GM18867 (cell line): ENCODE results near the gene IWS1.
"Not testable (repeated sequence)": the region's sequence is repeated elsewhere in the genome, so short reads cannot be mapped to it uniquely, and the experiment has no call there.

Experiments
- ATAC-seq: cut with Tn5 transposase; IDR thresholded peaks from one replicate; pipeline ENCODE4 v1.9.1; 2021; ENCODE audit warnings: mild to moderate bottlenecking, moderate library complexity; ENCODE audit not compliant: unreplicated experiment

IWS1 gene

GRCh38 chr2:127530245-127531140, 4.2 kb upstream of the IWS1 start:
- ATAC-seq: no peak

GRCh38 chr2:127529416-127529815, 3.1 kb upstream of the IWS1 start:
- ATAC-seq: not testable (repeated sequence)

GRCh38 chr2:127528487-127528886, 2.2 kb upstream of the IWS1 start:
- no peak for ATAC-seq

- ATAC-seq: peak; percentile 7
These were observed 914 bp upstream of the IWS1 start for GRCh38 chr2:127527001-127527804.

GRCh38 chr2:127525691-127526131, 578 bp downstream of the IWS1 start:
- no peak for ATAC-seq

- ATAC-seq: not testable (repeated sequence)
These were observed 2.0 kb downstream of the IWS1 start for GRCh38 chr2:127524198-127524834.

- ATAC-seq: no peak
These were observed 2.9 kb downstream of the IWS1 start for GRCh38 chr2:127523269-127523939.

- no peak for ATAC-seq
These were observed 5.9 kb downstream of the IWS1 start for GRCh38 chr2:127520424-127520823.

GRCh38 chr2:127517465-127517864, 8.8 kb downstream of the IWS1 start:
- no peak for ATAC-seq

GRCh38 chr2:127516041-127516762, 10.1 kb downstream of the IWS1 start:
- ATAC-seq: no peak

- no peak for ATAC-seq
These were observed 10.8 kb downstream of the IWS1 start for GRCh38 chr2:127515383-127515915.

- no peak for ATAC-seq
These were observed 11.8 kb downstream of the IWS1 start for GRCh38 chr2:127514485-127514884.

- no peak for ATAC-seq
These were observed 12.2 kb downstream of the IWS1 start for GRCh38 chr2:127514076-127514475.

GRCh38 chr2:127512362-127512761, 13.9 kb downstream of the IWS1 start:
- no peak for ATAC-seq

GRCh38 chr2:127511917-127512316, 14.4 kb downstream of the IWS1 start:
- ATAC-seq: no peak

GRCh38 chr2:127511090-127511695, 15.1 kb downstream of the IWS1 start:
- ATAC-seq: no peak

- ATAC-seq: no peak
These were observed 16.2 kb downstream of the IWS1 start for GRCh38 chr2:127510073-127510472.

- ATAC-seq: no peak
These were observed 17.7 kb downstream of the IWS1 start for GRCh38 chr2:127508631-127509034.

- ATAC-seq: no peak
These were observed 18.2 kb downstream of the IWS1 start for GRCh38 chr2:127508023-127508630.
